ENCODE measurements around the gene PPARA.

Gene PPARA

DNA sequence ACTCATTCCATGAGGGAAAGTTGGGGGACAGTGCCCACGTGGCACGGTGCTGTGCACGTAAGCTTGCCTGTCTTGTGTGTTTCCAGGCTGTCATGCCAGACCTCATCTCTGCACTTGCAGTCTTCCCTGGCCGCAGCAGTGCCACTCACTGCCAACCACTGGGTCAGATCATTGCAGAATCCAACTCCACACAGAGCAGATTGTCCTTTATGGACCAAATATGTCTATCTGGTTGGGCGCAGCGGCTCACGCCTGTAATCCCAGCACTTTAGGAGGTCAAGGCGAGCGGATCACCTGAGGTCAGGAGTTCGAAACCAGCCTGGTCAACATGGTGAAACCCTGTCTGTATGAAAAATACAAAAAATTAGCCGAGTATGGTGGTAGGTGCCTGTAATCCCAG is 4.4 kb upstream of the PPARA start:
- DNase-seq, result no peak

DNA sequence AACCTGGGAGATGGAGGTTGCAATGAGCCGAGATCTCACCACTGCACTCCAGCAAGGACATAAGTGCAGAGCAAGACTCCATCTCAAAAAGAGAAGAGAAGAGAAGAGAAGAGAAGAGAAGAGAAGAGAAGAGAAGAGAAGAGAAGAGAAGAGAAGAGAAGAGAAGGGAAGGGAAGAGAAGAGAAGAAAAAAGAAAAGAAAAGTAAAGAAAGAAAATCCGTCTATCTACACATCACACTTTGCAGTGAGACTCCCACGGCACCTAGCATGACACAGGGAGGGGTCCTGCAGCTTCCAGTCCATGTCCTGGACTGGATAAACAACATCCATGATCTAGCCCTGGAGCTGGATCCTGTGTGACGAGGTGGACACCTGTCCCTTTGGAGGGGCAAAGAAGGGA is 4.0 kb upstream of the PPARA start:
- DNase-seq, result no peak

- no peak for DNase-seq
Measured at GRCh38 chr22:46147061-46147460, 3.3 kb upstream of the PPARA start.

DNA sequence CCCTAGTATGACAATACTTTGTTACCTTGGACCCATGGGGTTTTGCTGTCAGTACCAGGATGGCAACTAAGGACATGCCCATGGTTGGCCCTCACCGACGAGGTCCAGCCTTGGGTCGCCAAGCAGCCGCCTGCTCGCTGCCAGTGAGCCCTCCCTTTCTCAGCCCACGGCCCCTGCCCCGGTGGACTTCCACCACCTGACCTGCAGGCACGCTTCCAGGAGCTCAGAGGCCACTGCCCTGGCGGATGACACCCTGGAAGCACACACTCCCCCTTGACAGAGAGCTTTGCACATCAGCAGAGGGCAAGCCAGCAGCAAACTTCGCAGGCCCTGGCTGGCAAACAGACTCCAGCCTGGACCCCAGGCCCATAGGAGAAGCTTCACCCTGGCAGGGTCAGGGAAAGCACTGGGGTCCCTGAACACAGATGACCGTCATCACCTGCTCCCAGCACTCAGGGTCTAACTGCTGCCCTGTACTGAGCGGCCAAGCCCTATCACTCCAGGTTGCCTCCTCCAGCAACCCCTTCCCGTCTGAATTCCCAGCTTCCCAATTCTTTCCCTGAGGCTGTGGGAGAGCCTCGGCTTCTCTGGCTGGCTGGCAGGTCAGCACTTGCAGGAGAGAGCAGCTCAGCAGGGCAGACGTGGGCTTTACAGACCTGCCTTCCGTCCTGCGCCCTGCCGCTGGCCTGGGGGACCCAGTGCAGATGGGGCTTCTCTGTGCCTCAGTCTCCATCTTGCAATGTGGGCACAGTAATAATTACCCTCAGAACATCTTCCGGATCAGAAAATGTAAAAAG is 2.7 kb upstream of the PPARA start:
- DNase-seq, result no peak

- DNase-seq, result no peak
Measured at GRCh38 chr22:46148336-46148735, 2.0 kb upstream of the PPARA start.

GRCh38 chr22:46148816-46149511 is 1.4 kb upstream of the PPARA start:
- no peak for DNase-seq

DNA sequence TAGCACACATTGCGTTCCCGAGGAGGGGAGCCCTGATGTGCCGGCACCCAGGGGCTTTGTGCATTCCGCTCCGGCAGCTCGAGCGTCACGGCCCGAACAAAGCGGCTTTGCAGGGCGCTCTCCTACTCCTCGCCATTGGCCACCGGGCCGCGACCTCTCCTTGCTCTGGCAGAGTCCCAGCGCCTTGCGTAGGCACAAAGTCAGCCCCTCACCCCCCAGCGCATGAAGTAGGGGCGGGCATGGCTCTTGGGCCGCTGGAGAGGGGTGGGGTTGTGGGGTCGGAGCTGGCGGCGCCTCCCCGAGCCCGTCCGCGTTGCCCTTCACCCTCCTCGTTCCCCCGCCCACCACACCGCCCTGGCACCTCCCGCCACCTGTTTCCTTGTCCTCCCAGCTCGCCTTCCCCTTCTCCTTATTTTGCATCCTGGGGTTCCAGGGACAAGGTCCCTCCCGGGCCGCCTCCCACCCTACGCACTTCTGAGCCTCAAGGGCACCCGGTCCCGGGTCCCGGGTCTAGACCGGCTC is 753 bp upstream of the PPARA start:
- DNase-seq, result peak; percentile 49

GRCh38 chr22:46150655-46151477 is 540 bp downstream of the PPARA start:
- peak; percentile 65 for DNase-seq

- DNase-seq, result no peak
Measured at GRCh38 chr22:46153930-46154329, 3.6 kb downstream of the PPARA start.

DNA sequence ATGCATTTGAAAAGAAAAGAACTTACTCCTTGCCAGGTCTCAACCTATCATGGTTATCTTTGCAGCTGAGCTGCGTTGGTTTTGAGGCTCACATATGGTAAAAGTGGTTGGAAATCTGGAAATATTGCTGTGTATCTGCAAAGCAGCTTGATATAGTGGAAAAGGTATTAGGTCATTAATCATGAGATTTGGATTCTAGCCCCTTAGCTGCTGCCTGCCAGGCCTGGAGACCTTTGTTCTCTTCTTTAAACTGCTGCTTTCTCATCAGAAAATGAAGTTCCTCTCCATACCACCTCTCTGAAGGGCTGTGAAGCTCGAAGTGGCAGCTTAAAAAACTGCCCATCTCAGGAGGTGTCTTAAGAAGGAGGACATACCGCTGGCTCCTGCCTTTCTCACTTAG is 5.7 kb downstream of the PPARA start:
- no peak for DNase-seq

DNA sequence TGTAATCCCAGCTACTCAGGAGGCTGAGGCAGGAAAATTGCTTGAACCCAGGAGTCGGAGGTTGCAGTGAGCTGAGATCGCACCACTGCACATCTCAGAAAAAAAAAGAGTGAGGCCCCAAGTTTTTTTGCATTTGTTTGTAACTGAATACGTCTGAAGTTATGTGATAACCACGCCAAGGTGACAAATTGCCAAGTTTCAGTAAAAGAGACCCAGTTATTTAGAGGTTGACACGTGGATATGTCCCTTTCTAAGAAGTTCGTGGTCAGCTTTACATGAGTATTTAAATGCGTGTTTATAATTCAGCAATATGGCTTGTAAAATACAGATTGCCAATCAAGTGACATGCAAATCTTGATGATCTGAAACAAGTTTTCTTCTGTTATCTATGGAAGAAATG is 8.0 kb downstream of the PPARA start:
- DNase-seq, result no peak

GRCh38 chr22:46159212-46159611 is 8.9 kb downstream of the PPARA start:
- DNase-seq, result no peak

DNA sequence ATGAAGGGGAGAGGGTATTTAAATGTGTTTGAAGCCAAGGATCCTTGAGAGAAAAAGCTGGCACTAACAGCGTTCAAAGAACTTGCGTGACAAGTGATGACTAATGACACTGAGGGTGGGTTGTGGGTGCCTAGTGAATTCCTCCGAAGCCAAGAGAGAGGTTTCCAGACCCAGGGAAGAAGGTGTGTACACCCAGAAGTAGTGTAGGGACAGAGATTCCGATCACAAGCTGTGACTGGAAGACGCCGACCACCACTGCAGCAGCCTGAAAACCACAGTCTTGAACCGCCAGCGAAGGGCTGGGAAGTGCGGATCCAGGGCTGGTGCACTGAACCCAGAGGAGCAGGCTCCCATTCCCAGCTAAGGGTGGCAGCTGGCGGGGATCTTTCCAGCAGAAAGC is 9.5 kb downstream of the PPARA start:
- no peak for DNase-seq

DNA sequence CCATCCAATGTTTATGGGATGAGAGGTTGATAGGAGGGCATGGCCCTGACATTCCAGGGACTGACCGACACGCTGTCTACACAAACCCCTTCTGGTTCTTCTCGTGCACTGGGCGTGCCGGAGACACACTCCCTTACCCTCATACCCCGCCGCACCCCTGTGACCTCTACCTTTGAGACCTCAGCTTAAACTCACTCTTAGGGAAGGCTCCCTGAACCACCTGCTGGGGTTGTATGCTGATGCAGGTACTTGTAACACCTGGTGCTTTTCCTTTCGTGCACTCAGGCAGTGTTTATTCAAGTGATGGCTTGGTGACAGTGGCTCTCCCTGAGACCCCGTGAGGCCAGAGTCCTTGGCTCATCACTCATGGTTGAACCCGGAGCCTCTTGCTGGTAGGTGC is 12.0 kb downstream of the PPARA start:
- no peak for DNase-seq

- no peak for DNase-seq
Measured at GRCh38 chr22:46162771-46163556, 12.6 kb downstream of the PPARA start.

DNA sequence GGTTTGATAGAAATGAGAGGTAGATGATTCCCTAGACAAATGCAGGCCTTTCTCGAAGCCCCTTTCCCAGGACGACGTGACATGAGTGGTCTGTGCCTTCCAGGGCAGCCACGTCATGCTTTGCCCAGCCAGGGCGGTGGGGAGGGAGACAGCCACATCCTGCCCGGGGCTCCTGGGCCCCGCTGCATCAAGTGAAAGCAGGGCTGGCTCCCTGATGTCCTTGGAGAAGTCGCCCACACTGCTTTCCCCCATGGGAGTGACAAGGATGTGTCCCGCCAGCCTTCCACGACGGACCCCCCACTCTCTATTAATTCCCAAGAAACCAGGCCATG is 13.2 kb downstream of the PPARA start:
- no peak for DNase-seq

DNA sequence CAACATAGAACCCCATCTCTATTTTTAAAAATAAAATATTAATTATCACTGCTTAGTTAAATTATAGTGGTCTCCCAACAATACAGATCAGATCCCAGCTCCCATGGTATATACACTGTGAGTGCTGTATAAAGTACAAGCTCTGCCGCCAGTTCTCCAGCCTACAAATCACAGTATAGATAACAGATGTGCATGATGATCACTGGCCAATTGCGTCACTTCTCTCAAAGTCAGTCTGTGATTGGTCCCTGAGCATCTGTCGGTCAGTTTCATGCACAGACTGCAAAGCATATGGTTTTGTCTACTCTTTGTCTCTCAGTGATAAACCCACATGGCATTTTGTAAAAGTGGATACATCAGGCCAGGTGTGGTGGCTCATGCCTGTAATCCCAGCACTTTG is 15.7 kb downstream of the PPARA start:
- no peak for DNase-seq

GRCh38 chr22:46169628-46170027 is 19.3 kb downstream of the PPARA start:
- no peak for DNase-seq

DNA sequence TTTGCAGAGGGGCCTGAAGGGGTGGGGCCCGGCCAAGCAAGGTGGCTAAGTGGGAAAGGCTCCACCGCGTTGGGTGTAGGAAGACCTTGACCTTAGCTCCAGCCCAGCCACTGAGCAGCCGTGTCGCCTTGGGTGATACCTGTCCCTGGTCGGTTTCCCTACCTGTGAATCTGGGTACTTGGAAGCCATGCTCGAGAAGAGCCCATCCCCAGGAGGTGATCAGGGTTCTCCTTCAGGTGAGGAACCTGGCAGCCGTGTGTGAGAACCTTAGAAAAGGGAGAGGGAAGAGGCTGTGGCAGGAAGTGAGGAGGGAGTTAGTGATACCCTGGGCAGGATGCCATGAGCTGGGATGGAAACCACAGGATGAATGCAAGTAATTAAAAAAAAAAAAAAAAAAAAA is 21.6 kb downstream of the PPARA start:
- no peak for DNase-seq

- DNase-seq, result no peak
Measured at GRCh38 chr22:46172522-46173110, 22.3 kb downstream of the PPARA start.

- no peak for DNase-seq
Measured at GRCh38 chr22:46173152-46173551, 22.8 kb downstream of the PPARA start.

DNA sequence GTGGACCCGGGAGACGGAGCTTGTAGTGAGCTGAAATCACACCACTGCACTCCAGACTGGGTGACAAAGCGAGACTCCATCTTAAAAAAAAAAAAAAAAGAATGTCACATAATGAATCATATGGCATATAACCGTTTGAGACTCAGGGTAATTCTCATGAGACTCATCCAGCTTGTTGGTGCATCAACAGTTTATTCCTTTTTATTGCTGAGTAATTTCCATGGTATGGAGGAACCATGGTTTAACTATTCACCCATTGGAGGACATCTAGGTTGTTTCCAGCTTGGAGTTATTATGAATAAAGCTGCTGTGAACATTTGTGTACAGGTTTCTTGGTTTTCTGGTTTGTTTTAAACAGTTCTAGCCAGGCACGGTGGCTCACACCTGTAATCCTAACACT is 25.3 kb downstream of the PPARA start:
- no peak for DNase-seq
